Left renal cortex interstitium (tissue), 4 donors: Measurements from ENCODE around the gene XK. TPM values are rescaled to one million over a fixed set of nuclear protein-coding genes. Genes with fewer than 3 reads are reported as not detected.
"Not testable (repeated sequence)": the region's sequence is repeated elsewhere in the genome, so short reads cannot be mapped to it uniquely, and the experiment has no call there.

ENCODE experiments used
- DNase-seq, 4 donors: peaks; one replicate each; pipeline ENCODE4 v3.0.0-alpha.2; 2013; ENCODE audit warnings: low read depth in 4 of 4, low spot score in 2 of 4, missing footprints in 1 of 4
- polyA plus RNA-seq, 4 donors: library from polyadenylated mRNA; unstranded; fragments of 120-200 nt; gene quantifications; one replicate each; pipeline ENCODE4 v1.2.1, GENCODE V29; 2013; ENCODE audit not compliant: insufficient read length in 4 of 4

XK gene
- 1 to 10 TPM; 1.1 to 1.8 (median 1.2) TPM for polyA plus RNA-seq

DNA sequence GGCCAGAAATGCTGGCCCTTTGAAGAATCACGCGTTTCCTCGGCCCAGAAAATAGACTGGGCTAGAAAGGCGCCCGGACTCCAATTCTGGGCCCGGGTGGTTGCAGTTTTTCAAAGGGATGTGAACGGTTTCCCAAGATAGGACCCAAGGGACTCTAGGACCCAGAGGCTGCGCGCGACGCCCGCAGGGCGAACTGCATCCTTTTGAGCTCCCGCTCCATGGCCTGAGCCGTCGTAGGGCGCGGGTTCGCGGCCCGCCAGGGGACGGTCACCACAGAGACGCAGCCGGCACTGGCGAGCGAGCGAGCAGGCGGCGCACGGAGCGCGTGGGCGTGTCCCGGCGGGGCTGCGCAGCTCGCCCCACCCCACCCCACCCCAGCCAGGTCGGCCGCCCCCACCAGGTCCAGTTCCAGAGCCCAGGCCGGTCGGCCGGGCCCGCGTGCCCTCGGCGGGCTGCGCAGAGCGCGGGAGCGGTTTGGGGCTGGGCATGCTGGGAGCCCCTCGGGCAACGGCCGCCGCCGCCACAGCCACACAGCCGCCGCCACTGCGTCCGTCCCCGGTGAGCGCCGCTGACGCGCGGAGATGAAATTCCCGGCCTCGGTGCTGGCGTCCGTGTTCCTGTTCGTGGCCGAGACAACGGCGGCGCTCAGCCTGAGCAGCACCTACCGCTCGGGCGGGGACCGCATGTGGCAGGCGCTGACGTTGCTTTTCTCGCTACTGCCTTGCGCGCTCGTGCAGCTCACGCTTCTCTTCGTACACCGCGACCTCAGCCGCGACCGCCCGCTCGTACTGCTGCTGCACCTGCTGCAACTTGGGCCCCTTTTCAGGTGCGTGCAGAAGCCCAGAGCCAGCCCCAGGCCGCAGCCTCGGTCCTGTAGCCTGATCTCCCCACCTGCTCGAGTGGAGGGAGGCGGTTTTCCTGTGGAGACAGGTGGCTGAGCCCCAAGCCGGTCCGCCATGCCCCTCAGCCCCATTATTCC is at the start of gene XK:
XK (plus strand) TSS at position 411 of the 979 bp plus-strand sequence; CDS start at position 582, 171 bp downstream.
- peak in 2 of 4 donors; percentile 3 to 23 for DNase-seq

DNA sequence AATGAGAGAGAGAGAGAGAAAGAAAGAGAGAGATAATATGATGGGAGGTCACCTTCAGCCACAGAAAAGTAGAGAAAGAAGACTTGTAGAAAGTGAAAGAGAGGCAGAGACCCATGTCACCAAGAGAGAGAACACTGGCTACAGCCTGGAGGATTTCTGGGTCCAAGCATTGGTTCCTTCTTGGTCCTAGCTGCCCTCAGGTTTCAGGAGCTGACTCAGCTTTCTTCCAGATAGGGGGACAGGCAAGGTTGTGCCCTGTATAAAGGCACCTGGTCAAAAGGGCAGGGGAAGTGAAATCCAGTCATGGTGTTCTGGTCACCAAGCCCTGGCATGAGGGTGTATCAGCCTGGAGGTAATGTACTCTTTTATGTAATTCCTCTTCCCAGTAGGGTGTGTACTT is 47.5 kb upstream of the XK start:
- DNase-seq, result no peak

DNA sequence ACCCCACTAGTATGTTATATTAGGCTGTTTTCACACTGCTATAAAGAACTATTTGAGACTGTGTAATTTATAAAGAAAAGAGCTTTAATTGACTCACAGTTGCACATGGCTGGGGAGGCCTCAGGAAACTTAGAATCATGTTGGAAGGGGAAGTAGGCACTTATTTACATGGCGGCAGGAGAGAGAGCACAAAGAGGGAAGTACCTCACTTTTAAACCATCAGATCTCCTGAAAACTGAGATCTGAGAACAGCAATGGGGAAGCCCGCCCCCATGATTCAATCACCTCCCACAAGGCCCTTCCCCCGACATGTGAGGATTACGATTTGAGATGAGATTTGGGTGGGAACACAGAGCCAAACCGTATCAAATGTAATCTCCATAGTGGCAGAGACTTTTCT is 45.4 kb upstream of the XK start:
- DNase-seq, result no peak

- no peak for DNase-seq
These were observed 43.7 kb upstream of the XK start for GRCh38 chrX:37641859-37642258.

DNA sequence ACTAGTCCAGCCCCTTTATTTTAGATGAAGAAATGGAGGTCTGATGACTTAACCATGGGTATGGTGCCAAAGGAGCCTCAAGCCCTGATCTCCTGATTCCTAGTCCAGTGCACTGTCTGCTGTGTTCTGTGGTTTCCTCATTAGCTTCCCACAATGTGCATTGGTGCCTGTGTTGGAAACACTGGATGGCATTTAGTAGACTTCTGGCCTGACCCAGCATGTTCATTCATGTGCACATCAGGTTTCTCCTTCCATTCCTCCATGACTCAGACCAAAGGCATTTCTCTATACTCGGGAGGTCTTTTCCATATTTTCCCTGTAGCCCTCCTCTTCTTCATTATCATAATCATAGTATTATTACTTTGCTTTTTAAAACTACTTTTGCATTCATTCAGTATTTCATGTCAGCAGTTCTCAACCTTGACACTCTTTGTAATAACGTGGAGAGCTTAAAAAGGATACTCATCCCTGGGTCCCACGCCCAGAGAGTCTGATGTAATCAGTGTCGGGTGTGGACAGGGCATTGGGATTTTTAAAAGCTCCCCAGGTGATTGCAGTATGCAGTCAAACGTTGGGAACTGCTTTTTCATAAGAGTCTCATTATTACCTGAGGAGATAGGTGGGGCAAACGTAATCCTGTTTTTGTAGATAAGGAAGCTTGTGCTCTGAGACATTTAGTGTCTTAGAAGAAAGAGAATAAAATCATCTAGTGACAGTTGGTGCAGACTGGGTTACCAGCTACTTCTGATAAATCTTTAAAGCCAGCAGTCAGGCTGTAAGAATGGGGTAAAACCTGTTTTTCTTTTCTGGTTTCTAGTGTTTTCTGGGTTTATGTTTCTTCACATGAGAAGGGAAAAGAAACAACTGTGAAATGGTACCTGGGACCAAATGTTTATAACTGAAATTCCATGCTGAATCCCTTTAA is 40.9 kb upstream of the XK start:
- DNase-seq, result no peak

DNA sequence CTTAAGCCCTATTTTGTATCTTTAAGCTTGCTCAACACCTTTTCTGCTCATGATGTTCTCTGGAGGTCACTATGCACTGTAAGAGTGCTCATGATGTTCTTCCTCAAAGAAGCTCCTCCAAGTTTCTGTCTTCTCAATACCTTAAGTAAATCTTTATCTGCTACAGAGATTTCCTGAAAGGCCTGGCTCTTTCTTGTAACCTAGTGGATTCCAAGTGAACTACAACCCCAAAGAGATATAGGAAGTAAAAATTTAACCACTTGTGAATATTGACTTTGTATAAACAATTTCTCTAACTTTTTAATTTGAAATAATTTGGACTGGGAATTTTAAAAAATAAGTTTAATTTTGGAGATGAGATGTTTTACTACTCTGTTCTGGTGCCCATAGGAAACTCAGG is 39.3 kb upstream of the XK start:
- DNase-seq, result no peak

- not testable (repeated sequence) for DNase-seq
These were observed 34.7 kb upstream of the XK start for GRCh38 chrX:37650879-37651278.

DNA sequence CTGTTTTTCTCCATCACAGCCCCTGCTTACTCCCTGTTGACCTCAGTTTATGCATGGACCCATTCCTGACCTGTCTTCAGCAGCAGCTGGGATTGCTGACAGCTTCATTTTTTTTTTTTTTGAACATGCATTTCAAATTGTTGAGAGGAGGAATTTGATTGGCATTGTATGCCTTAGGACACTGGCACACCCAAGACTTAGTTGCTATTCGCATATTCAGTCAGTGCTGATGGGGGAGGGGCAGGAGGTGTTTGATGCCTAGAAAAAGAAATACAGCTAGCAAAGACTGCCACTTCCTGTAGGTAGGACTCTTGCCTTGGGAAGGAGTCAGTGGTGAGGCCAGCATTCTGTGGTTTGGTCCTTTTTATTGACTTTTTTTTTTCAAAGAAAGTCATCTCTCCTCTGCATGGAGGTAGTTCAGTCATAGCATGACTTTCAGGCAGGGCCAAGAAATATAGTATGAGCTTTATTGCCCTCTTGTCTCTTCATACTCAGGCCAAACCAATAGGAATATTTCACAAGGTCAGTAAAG is 33.6 kb upstream of the XK start:
- no peak for DNase-seq

DNA sequence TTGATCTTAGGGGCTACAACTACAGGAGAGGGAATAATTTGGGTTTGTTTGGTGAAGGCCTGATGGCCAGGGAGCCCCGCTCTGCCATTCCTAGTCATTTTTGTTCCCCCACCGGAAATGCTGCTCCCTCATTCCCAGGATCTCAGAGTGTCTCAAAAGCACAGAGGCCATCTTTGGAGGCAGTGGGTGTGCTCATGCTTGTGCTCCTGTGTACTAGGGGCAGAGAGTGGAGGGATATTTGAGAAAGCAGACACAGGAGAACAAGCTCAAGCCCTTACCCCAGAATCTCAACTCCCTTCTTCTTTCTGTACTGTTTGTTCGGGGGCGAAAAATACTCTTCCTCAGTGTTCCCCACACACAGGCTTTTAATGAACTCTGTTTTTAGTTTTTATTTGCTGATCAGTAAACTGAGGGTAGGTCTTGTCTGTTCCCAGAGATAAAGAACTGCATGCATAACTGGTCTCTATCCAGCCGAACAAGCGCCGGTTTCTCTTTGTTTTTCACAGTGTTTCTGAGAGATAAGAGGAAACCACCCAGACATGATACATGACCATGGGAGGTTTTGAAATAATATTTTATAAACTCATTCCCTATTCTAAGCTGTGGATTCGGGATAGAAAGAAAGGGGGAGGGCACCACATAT is 32.9 kb upstream of the XK start:
- DNase-seq, result no peak

- no peak for DNase-seq
These were observed 32.0 kb upstream of the XK start for GRCh38 chrX:37653397-37654085.

DNA sequence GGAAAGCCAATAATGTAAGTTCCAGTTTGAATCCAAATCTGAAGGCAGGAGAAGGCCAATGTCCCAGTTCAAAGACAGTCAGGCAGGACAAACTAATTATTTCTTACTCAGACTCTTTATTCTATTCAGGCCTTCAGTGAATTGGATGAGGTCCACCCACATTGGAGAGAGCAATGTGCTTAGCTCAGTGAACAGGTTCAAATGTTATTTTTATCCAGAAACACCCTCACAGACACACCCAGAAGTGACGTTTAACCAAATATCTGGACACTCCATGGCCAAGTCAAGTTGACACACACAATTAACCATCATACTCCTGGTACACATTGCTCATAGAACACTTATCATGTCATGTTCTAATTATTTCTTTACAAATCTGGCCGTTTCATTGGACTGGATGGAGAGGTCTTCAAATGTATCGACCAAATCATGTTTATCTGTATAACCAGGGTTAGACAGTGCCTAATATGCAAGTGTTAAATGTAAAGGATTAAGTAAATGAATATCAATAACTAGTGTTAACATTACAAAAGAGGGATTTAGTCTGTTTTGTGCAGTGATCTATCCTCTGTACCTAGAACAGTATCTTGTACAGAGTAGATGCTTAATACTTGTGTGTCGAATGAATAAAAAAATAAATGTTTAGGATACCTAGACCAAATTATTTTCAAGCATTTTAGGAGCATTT is 27.1 kb upstream of the XK start:
- no peak for DNase-seq

DNA sequence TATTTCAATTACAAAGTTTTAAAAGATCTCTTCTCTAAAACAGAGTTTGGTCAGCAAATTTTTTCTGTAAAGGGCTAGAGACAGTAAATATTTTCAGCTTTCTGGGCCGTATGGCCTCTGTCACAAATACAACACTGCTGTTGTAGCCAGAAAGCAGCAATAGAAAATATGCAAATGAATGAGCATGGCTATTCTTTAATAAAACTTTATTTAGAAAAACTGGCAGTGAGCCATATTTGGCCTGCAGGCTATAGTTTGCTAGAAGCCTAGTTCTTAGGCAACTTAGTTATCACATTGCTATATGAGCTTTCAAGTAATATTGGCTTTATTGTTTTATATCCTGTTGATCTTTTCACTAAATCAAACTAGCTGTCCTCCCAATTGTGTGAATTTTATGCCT is 26.5 kb upstream of the XK start:
- no peak for DNase-seq

DNA sequence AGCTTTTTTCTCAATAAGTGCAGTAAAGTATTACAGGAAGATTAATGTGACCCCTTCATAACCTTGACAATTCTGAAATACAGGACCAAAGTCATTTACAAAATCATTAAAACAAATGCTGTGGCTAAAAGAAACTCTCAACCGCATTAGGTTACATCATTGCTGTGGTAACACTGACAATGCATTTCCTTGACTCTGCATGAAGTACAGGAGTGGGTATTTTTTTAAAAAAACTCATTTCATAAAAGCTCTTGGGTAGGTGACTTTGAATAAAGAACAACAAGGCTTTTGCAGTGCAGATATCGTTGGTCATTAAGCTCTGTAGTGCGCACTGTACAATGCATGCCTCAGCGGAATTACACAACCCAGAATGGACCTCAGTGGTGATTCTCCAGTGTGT is 23.4 kb upstream of the XK start:
- DNase-seq, result no peak

- DNase-seq, result no peak
These were observed 19.1 kb upstream of the XK start for GRCh38 chrX:37666516-37666915.

DNA sequence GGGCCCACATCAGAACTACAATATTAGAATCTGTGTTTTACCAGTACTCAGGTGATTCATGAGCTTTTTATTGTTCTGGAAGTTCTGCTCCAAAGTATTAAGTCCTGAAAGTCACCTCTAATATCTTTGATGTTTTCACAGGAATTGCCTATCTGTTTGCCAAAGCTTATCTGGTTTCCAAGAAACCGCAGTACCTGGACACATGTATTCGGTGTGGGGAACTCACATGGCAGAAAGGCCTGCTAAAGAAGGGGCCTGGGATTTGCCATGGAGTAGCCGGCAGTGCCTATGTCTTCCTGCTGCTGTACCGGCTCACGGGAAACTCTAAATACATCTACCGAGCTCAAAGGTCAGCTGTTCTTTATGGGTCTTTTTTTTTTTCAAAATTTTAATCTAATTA is 18.4 kb upstream of the XK start:
- DNase-seq, result no peak

- no peak for DNase-seq
These were observed 13.0 kb upstream of the XK start for GRCh38 chrX:37672563-37672962.

GRCh38 chrX:37676811-37677210 is 8.8 kb upstream of the XK start:
- no peak for DNase-seq

GRCh38 chrX:37677243-37677642 is 8.3 kb upstream of the XK start:
- DNase-seq, result no peak

- no peak for DNase-seq
These were observed 7.8 kb upstream of the XK start for GRCh38 chrX:37677765-37678164.
